Adipose tissue (tissue), 3 donors: Measurements from ENCODE around the gene CD99. TPM values are rescaled to one million over a fixed set of nuclear protein-coding genes. Genes with fewer than 3 reads are reported as not detected.

ENCODE experiments used
- H3K27ac ChIP-seq: one replicate; pipeline ENCODE4 v1.5.1; 2013; ENCODE audit warnings: low read depth, low read length
- WGBS, 3 donors: extraction: QIAGEN DNeasy Blood & Tissue Kit; methylation state at CpG; one replicate each; pipeline ENCODE4 v1.1.7; 2013; 5-methylcytosine and 5-hydroxymethylcytosine counted together
- polyA plus RNA-seq, 3 donors: library from polyadenylated mRNA; stranded (reverse); fragments of 200-250 nt; gene quantifications; one replicate each; pipeline ENCODE4 v1.2.3, GENCODE V29; 2013
- donor health status: healthy with polysubstance abuse.
- donor health status: Bipolar disorder and iron deficiency.
- donor health status: healthy.

CD99 gene
- polyA plus RNA-seq, result 100 to 1,000 TPM; 150 to 408 (median 284) TPM

GRCh38 chrX:2690856-2691542, at the start of gene CD99:
Gene CD99, plus strand, starts transcription at chrX:2691295. Its CDS starts 66 bp downstream, at chrX:2691361.
- H3K27ac ChIP-seq, result peak within 1 kb of the TSS; percentile 61
- WGBS, 3 donors, result 0 to 1% (median 1%) methylated on average over 62 to 73 of the region's 73 CpGs

GRCh38 chrX:2642146-2642545, 48.9 kb upstream of the CD99 start:
- WGBS, 3 donors, result 91 to 95% (median 95%) methylated on average over 8 of the region's 8 CpGs
- H3K27ac ChIP-seq, result no peak overlapping the region

GRCh38 chrX:2642791-2643190, 48.3 kb upstream of the CD99 start:
- H3K27ac ChIP-seq, result no peak overlapping the region
- 81 to 85% (median 83%) methylated on average over 10 of the region's 10 CpGs for WGBS, 3 donors

GRCh38 chrX:2643880-2644279, 47.2 kb upstream of the CD99 start:
- WGBS, 3 donors, result 75 to 96% (median 81%) methylated on average over 1 of the region's 1 CpG
- H3K27ac ChIP-seq, result no peak overlapping the region

GRCh38 chrX:2645563-2645962, 45.5 kb upstream of the CD99 start:
- no peak overlapping the region for H3K27ac ChIP-seq
- 57 to 76% (median 65%) methylated on average over 5 of the region's 5 CpGs for WGBS, 3 donors

GRCh38 chrX:2647627-2648026, 43.5 kb upstream of the CD99 start:
- 81 to 94% (median 89%) methylated on average over 3 of the region's 3 CpGs for WGBS, 3 donors
- H3K27ac ChIP-seq, result no peak overlapping the region

GRCh38 chrX:2650037-2650436, 41.1 kb upstream of the CD99 start:
- no peak overlapping the region for H3K27ac ChIP-seq

- 67 to 83% (median 67%) methylated on average over 7 of the region's 7 CpGs for whole genome bisulfite sequencing, 3 donors
- no peak overlapping the region for H3K27ac ChIP-seq
Measured at GRCh38 chrX:2650865-2651264, 40.2 kb upstream of the CD99 start.

GRCh38 chrX:2652106-2652505, 39.0 kb upstream of the CD99 start:
- WGBS, 3 donors, result 89 to 93% (median 92%) methylated on average over 6 of the region's 6 CpGs
- H3K27ac ChIP-seq, result no peak overlapping the region

- no peak overlapping the region for H3K27ac ChIP-seq
- WGBS, 3 donors, result 50 to 89% (median 87%) methylated on average over 13 of the region's 13 CpGs
Measured at GRCh38 chrX:2654436-2655340, 36.4 kb upstream of the CD99 start.

- 86 to 94% (median 93%) methylated on average over 7 of the region's 7 CpGs for WGBS, 3 donors
- H3K27ac ChIP-seq, result no peak overlapping the region
Measured at GRCh38 chrX:2656257-2656836, 34.7 kb upstream of the CD99 start.

- no peak overlapping the region for H3K27ac ChIP-seq
- WGBS, 3 donors, result 90 to 91% (median 90%) methylated on average over 6 of the region's 6 CpGs
Measured at GRCh38 chrX:2657532-2658113, 33.5 kb upstream of the CD99 start.

GRCh38 chrX:2658585-2659292, 32.4 kb upstream of the CD99 start:
- WGBS, 3 donors, result 67 to 88% (median 77%) methylated on average over 5 of the region's 5 CpGs
- no peak overlapping the region for H3K27ac ChIP-seq

- H3K27ac ChIP-seq, result no peak overlapping the region
- 60 to 85% (median 72%) methylated on average over 5 of the region's 5 CpGs for WGBS, 3 donors
Measured at GRCh38 chrX:2662586-2662985, 28.5 kb upstream of the CD99 start.

GRCh38 chrX:2664502-2664901, 26.6 kb upstream of the CD99 start:
- no peak overlapping the region for H3K27ac ChIP-seq
- 50 to 78% (median 59%) methylated on average over 10 of the region's 10 CpGs for WGBS, 3 donors

GRCh38 chrX:2665387-2666304, 25.4 kb upstream of the CD99 start:
- H3K27ac ChIP-seq, result no peak overlapping the region
- WGBS, 3 donors, result 48 to 87% (median 65%) methylated on average over 7 of the region's 7 CpGs

- H3K27ac ChIP-seq, result no peak overlapping the region
- 90 to 93% (median 92%) methylated on average over 2 of the region's 2 CpGs for WGBS, 3 donors
Measured at GRCh38 chrX:2666491-2666890, 24.6 kb upstream of the CD99 start.
